ENCODE results near the gene NHLRC1. TPM values are rescaled to one million over a fixed set of nuclear protein-coding genes. Genes with fewer than 3 reads are reported as not detected.

The NHLRC1 gene
- total RNA-seq, 4 donors from 2014 or later = 3.5 to 6.9 (median 5.0) TPM

GRCh38 chr6:18118330-18118729, 4.1 kb downstream of the NHLRC1 start:
- TF ChIP-seq POLR2A (IDR thresholded peaks at IDR 0.05) (no peak), CTCF (IDR thresholded peaks at IDR 0.05) (no peak)
- intact Hi-C loops (cut with DNase I; ENCODE audit: low total_unique reads) = no loop called here
- WGBS, 2 donors = 57 to 62% methylated on average over 3 of the region's 3 CpGs
- no peak overlapping the region for H3K4me3 ChIP-seq (ENCODE audit: low read depth, poor library complexity, severe bottlenecking)
- no peak for DNase-seq (ENCODE audit: low spot score in 2 of 2)

- no peak for DNase-seq (ENCODE audit: low spot score in 2 of 2)
- 48 to 60% methylated on average over 5 of the region's 5 CpGs for WGBS, 2 donors
- intact Hi-C loops (cut with DNase I; ENCODE audit: low total_unique reads) = no loop called here
Measured at GRCh38 chr6:18117136-18117535, 5.3 kb downstream of the NHLRC1 start.

GRCh38 chr6:18115356-18115755, 7.1 kb downstream of the NHLRC1 start:
- TF ChIP-seq POLR2A (IDR thresholded peaks at IDR 0.05) (no peak), CTCF (IDR thresholded peaks at IDR 0.05) (no peak)
- H3K4me3 ChIP-seq (ENCODE audit: low read depth, poor library complexity, severe bottlenecking) = no peak overlapping the region
- intact Hi-C loops (cut with DNase I; ENCODE audit: low total_unique reads) = no loop called here
- WGBS, 2 donors = 78 to 85% methylated on average over 2 of the region's 2 CpGs
- no peak for DNase-seq (ENCODE audit: low spot score in 2 of 2)

More at GRCh38 chr6:18117136-18117535, 5.3 kb downstream of the NHLRC1 start:
- H3K4me3 ChIP-seq (ENCODE audit: low read depth, poor library complexity, severe bottlenecking) = no peak overlapping the region
- TF ChIP-seq CTCF (IDR thresholded peaks at IDR 0.05) = no peak
- TF ChIP-seq POLR2A (IDR thresholded peaks at IDR 0.05) = no peak

- TF ChIP-seq CTCF (IDR thresholded peaks at IDR 0.05) (no peak), POLR2A (IDR thresholded peaks at IDR 0.05) (no peak)
- H3K4me3 ChIP-seq (ENCODE audit: low read depth, poor library complexity, severe bottlenecking) = no peak overlapping the region
- intact Hi-C loops (cut with DNase I; ENCODE audit: low total_unique reads) = no loop called here
- no peak for DNase-seq (ENCODE audit: low spot score in 2 of 2)
Measured at GRCh38 chr6:18110162-18110561, 12.3 kb downstream of the NHLRC1 start.

- intact Hi-C loops (cut with DNase I; ENCODE audit: low total_unique reads) = no loop called here
- H3K4me3 ChIP-seq (ENCODE audit: low read depth, poor library complexity, severe bottlenecking) = no peak overlapping the region
- no peak for DNase-seq (ENCODE audit: low spot score in 2 of 2)
- 91 to 98% methylated on average over 1 of the region's 1 CpG for WGBS, 2 donors
- TF ChIP-seq POLR2A (IDR thresholded peaks at IDR 0.05) (no peak), CTCF (IDR thresholded peaks at IDR 0.05) (no peak)
Measured at GRCh38 chr6:18107061-18107460, 15.4 kb downstream of the NHLRC1 start.

GRCh38 chr6:18102783-18103509, 19.5 kb downstream of the NHLRC1 start:
- TF ChIP-seq CTCF (IDR thresholded peaks at IDR 0.05) (no peak), POLR2A (IDR thresholded peaks at IDR 0.05) (no peak)
- H3K4me3 ChIP-seq (ENCODE audit: low read depth, poor library complexity, severe bottlenecking) = no peak overlapping the region
- intact Hi-C loops (cut with DNase I; ENCODE audit: low total_unique reads) = no loop called here
- DNase-seq (ENCODE audit: low spot score in 2 of 2) = no peak
- 83 to 84% methylated on average over 6 of the region's 6 CpGs for WGBS, 2 donors

Data from lower leg skin (tissue), 4 donors.